Measurements from ENCODE around the gene BTBD9. TPM values are rescaled to one million over a fixed set of nuclear protein-coding genes. Genes with fewer than 3 reads are reported as not detected.

Gene BTBD9
- total RNA-seq, 6 experiments from 2014 or later = 11.0 to 12.7 (median 12.5) TPM

GRCh38 chr6:38220069-38220723 is 419.5 kb downstream of the BTBD9 start:
- H3K4me3 Mint-ChIP-seq = no peak overlapping the region
- no peak overlapping the region for H3K27ac Mint-ChIP-seq
- H3K27me3 Mint-ChIP-seq (ENCODE audit: insufficient read depth) = no peaks in the 10 kb centered on the region
- no peaks in the 10 kb centered on the region for H3K9me3 Mint-ChIP-seq
- no peak for DNase-seq
- H3K4me1 Mint-ChIP-seq (ENCODE audit: low read depth) = no peaks in the 10 kb centered on the region
- no peak for TF ChIP-seq CTCF (IDR thresholded peaks at IDR 0.05)
- H3K36me3 Mint-ChIP-seq (ENCODE audit: low read depth) = no peaks in the 10 kb centered on the region

- peaks cover 3% of the 10 kb centered on the region for H3K4me1 Mint-ChIP-seq (ENCODE audit: low read depth)
- H3K36me3 Mint-ChIP-seq (ENCODE audit: low read depth) = no peaks in the 10 kb centered on the region
- no peak for DNase-seq
- no peak overlapping the region for H3K27ac Mint-ChIP-seq
- no peaks in the 10 kb centered on the region for H3K27me3 Mint-ChIP-seq (ENCODE audit: insufficient read depth)
- TF ChIP-seq CTCF (IDR thresholded peaks at IDR 0.05) = no peak
- H3K9me3 Mint-ChIP-seq = no peaks in the 10 kb centered on the region
- no peak overlapping the region for H3K4me3 Mint-ChIP-seq
Observed at GRCh38 chr6:38218235-38218634, 421.5 kb downstream of the BTBD9 start.

- Mint-ChIP-seq H3K4me1 (ENCODE audit: low read depth) (peaks cover 12% of the 10 kb centered on the region), H3K4me3 (no peak overlapping the region), H3K27ac (no peak overlapping the region), H3K27me3 (ENCODE audit: insufficient read depth) (no peaks in the 10 kb centered on the region), H3K9me3 (no peaks in the 10 kb centered on the region), H3K36me3 (ENCODE audit: low read depth) (no peaks in the 10 kb centered on the region)
- TF ChIP-seq CTCF (IDR thresholded peaks at IDR 0.05) = no peak
- DNase-seq = no peak
Observed at GRCh38 chr6:38216451-38216850, 423.3 kb downstream of the BTBD9 start.

- DNase-seq = no peak
- H3K27ac Mint-ChIP-seq = no peak overlapping the region
- no peaks in the 10 kb centered on the region for H3K36me3 Mint-ChIP-seq (ENCODE audit: low read depth)
- peaks cover 12% of the 10 kb centered on the region for H3K4me1 Mint-ChIP-seq (ENCODE audit: low read depth)
- no peaks in the 10 kb centered on the region for H3K9me3 Mint-ChIP-seq
- no peak for TF ChIP-seq CTCF (IDR thresholded peaks at IDR 0.05)
- no peak overlapping the region for H3K4me3 Mint-ChIP-seq
- no peaks in the 10 kb centered on the region for H3K27me3 Mint-ChIP-seq (ENCODE audit: insufficient read depth)
Observed at GRCh38 chr6:38215651-38216311, 423.9 kb downstream of the BTBD9 start.

- Mint-ChIP-seq H3K36me3 (ENCODE audit: low read depth) (no peaks in the 10 kb centered on the region), H3K4me3 (no peak overlapping the region), H3K27me3 (ENCODE audit: insufficient read depth) (no peaks in the 10 kb centered on the region), H3K4me1 (ENCODE audit: low read depth) (peaks cover 12% of the 10 kb centered on the region), H3K9me3 (no peaks in the 10 kb centered on the region), H3K27ac (no peak overlapping the region)
- DNase-seq = no peak
- no peak for TF ChIP-seq CTCF (IDR thresholded peaks at IDR 0.05)
Observed at GRCh38 chr6:38215225-38215624, 424.5 kb downstream of the BTBD9 start.
